ENCODE measurements around the gene SOX10. TPM values are rescaled to one million over a fixed set of nuclear protein-coding genes. Genes with fewer than 3 reads are reported as not detected.
"Not testable (repeated sequence)": the region's sequence is repeated elsewhere in the genome, so short reads cannot be mapped to it uniquely, and the experiment has no call there.

SOX10 gene
- total RNA-seq, 1 donor from 2014 or later = 0.62 TPM

GRCh38 chr22:37990301-37990700 is 5.9 kb upstream of the SOX10 start:
- no peak for DNase-seq (ENCODE audit: low spot score)
- intact Hi-C loops (cut with DNase I) = no loop called here

- no peak for DNase-seq (ENCODE audit: low spot score)
Measured at GRCh38 chr22:37989146-37990045, 5.0 kb upstream of the SOX10 start.

GRCh38 chr22:37986371-37986770 is 2.0 kb upstream of the SOX10 start:
- no peak for DNase-seq (ENCODE audit: low spot score)
- intact Hi-C loops (cut with DNase I) = no loop called here

More at GRCh38 chr22:37989146-37990045, 5.0 kb upstream of the SOX10 start:
- intact Hi-C loops (cut with DNase I) = no loop called here

GRCh38 chr22:37985751-37986281 is 1.5 kb upstream of the SOX10 start:
- DNase-seq (ENCODE audit: low spot score) = no peak

GRCh38 chr22:37985050-37985585 is 763 bp upstream of the SOX10 start:
- DNase-seq (ENCODE audit: low spot score) = no peak
- intact Hi-C loops (cut with DNase I) = no loop called here

More at GRCh38 chr22:37985751-37986281, 1.5 kb upstream of the SOX10 start:
- intact Hi-C loops (cut with DNase I) = no loop called here

GRCh38 chr22:37982938-37983859 is 1.2 kb downstream of the SOX10 start:
- intact Hi-C loops (cut with DNase I) = no loop called here
- DNase-seq (ENCODE audit: low spot score) = no peak

GRCh38 chr22:37982151-37982785 is 2.1 kb downstream of the SOX10 start:
- no peak for DNase-seq (ENCODE audit: low spot score)
- intact Hi-C loops (cut with DNase I) = no loop called here

GRCh38 chr22:37981282-37982011 is 2.9 kb downstream of the SOX10 start:
- DNase-seq (ENCODE audit: low spot score) = no peak
- intact Hi-C loops (cut with DNase I) = no loop called here

- DNase-seq (ENCODE audit: low spot score) = no peak
- intact Hi-C loops (cut with DNase I) = no loop called here
Measured at GRCh38 chr22:37979782-37980181, 4.6 kb downstream of the SOX10 start.

- intact Hi-C loops (cut with DNase I) = no loop called here
- DNase-seq (ENCODE audit: low spot score) = no peak
Measured at GRCh38 chr22:37976547-37976946, 7.8 kb downstream of the SOX10 start.

- intact Hi-C loops (cut with DNase I); DNase-seq (ENCODE audit: low spot score): not testable (repeated sequence)
Measured at GRCh38 chr22:37976022-37976421, 8.3 kb downstream of the SOX10 start.

GRCh38 chr22:37975153-37975552 is 9.2 kb downstream of the SOX10 start:
- no peak for DNase-seq (ENCODE audit: low spot score)
- intact Hi-C loops (cut with DNase I) = no loop called here

GRCh38 chr22:37973271-37974170 is 10.8 kb downstream of the SOX10 start:
- intact Hi-C loops (cut with DNase I) = no loop called here
- no peak for DNase-seq (ENCODE audit: low spot score)

GRCh38 chr22:37972527-37972926 is 11.8 kb downstream of the SOX10 start:
- no peak for DNase-seq (ENCODE audit: low spot score)
- intact Hi-C loops (cut with DNase I) = no loop called here

- intact Hi-C loops (cut with DNase I) = no loop called here
- DNase-seq (ENCODE audit: low spot score) = no peak
Measured at GRCh38 chr22:37971475-37972434, 12.6 kb downstream of the SOX10 start.

- intact Hi-C loops (cut with DNase I) = no loop called here
- DNase-seq (ENCODE audit: low spot score) = no peak
Measured at GRCh38 chr22:37970864-37971263, 13.5 kb downstream of the SOX10 start.
